Frontal cortex (tissue), 1 donor: ENCODE measurements around the gene AGER. TPM values are rescaled to one million over a fixed set of nuclear protein-coding genes. Genes with fewer than 3 reads are reported as not detected.

Experiments
- small RNA-seq: library from RNA; depleted of rRNA; stranded (forward); fragments of <200 nt; gene quantifications from one replicate; pipeline ENCODE3, GENCODE V24; 2014
- total RNA-seq: library from RNA; depleted of rRNA; stranded (reverse); fragments of >200 nt; gene quantifications from one replicate; pipeline ENCODE4 v1.2.3, GENCODE V29; 2014

AGER gene
- total RNA-seq, 1 donor from 2014 or later = 0.82 TPM

Small RNAs within 50 kb of the gene (small RNA-seq; reads per million reads assigned to genes)
- not detected for gene AL662884.1
- gene MIR6833 = not detected

Other genes starting within 250 kb of the AGER start
- 0.82 TPM for gene CFB, start 238.2 kb downstream of the AGER start, total RNA-seq
- 45.7 TPM for gene NELFE, start 225.3 kb downstream of the AGER start, total RNA-seq
- 30.2 TPM for gene SKIC2, start 225.1 kb downstream of the AGER start, total RNA-seq
- gene DXO, start 212.1 kb downstream of the AGER start, total RNA-seq = 7.3 TPM
- 10.6 TPM for gene C4A, start 202.2 kb downstream of the AGER start, total RNA-seq
- 9.0 TPM for gene C4B, start 169.5 kb downstream of the AGER start, total RNA-seq
- gene CYP21A2, start 145.8 kb downstream of the AGER start, total RNA-seq = under 0.01 TPM
- 4.5 TPM for gene TNXB, start 74.9 kb downstream of the AGER start, total RNA-seq
- 13.0 TPM for gene ATF6B, start 56.0 kb downstream of the AGER start, total RNA-seq
- 4.5 TPM for gene FKBPL, start 54.0 kb downstream of the AGER start, total RNA-seq
- gene PRRT1, start 32.3 kb downstream of the AGER start, total RNA-seq = 0.41 TPM
- gene PPT2, start 30.1 kb downstream of the AGER start, total RNA-seq = 9.8 TPM
- gene EGFL8, start 19.7 kb downstream of the AGER start, total RNA-seq = 5.7 TPM
- gene AGPAT1, start 8.2 kb downstream of the AGER start, total RNA-seq = 14.3 TPM
- 104 TPM for gene RNF5, start 5.8 kb downstream of the AGER start, total RNA-seq
- 11.8 TPM for gene PBX2, start 5.9 kb upstream of the AGER start, total RNA-seq
- 0.41 TPM for gene GPSM3, start 8.4 kb upstream of the AGER start, total RNA-seq
- 5.3 TPM for gene NOTCH4, start 39.8 kb upstream of the AGER start, total RNA-seq
- gene TSBP1, start 187.7 kb upstream of the AGER start, total RNA-seq = not detected
- not detected for gene BTNL2, start 222.9 kb upstream of the AGER start, total RNA-seq